Upper lobe of left lung (tissue), 6 donors: ENCODE measurements around the gene HSD17B2. TPM values are rescaled to one million over a fixed set of nuclear protein-coding genes. Genes with fewer than 3 reads are reported as not detected.

Source experiments
- ATAC-seq, 2 donors: fragments of 200-7000 bp; cut with Tn5 transposase; one replicate each; pipeline ENCODE4 v1.9.1; 2022; ENCODE audit warnings: mild to moderate bottlenecking in 2 of 2, moderate library complexity in 2 of 2; ENCODE audit not compliant: low FRiP score in 2 of 2
- DNase-seq, 2 donors: peaks; one replicate each; pipeline ENCODE4 v3.0.0-alpha.2; 2019 to 2020
- H3K27ac ChIP-seq, 4 donors: fragments of 200-600 bp; sonication (generic); one replicate each; pipeline ENCODE4 v1.5.1; 2016 to 2019
- H3K27me3 ChIP-seq, 4 donors: fragments of 200-600 bp; sonication (generic); one replicate each; pipeline ENCODE4 v1.5.1; 2017 to 2019
- H3K36me3 ChIP-seq, 4 donors: fragments of 200-600 bp; sonication (generic); one replicate each; pipeline ENCODE4 v1.5.1; 2016 to 2019
- H3K4me1 ChIP-seq, 4 donors: fragments of 200-600 bp; sonication (generic); one replicate each; pipeline ENCODE4 v1.5.1; 2018 to 2019
- H3K4me3 ChIP-seq, 4 donors: fragments of 200-600 bp; sonication (generic); one replicate each; pipeline ENCODE4 v1.5.1; 2017 to 2019; ENCODE audit warnings: mild to moderate bottlenecking in 2 of 4, moderate library complexity in 1 of 4
- H3K9me3 ChIP-seq, 4 donors: fragments of 200-600 bp; sonication (generic); one replicate each; pipeline ENCODE4 v1.5.1; 2018 to 2019
- CTCF ChIP-seq, 6 experiments: fragments of 450-650 bp in 4 of 6; fragments of 200-600 bp in 2 of 6; sonication (generic) in 2 of 6; IDR thresholded peaks; one replicate each; pipeline ENCODE4 v1.5.1; 2016 to 2019; ENCODE audit warnings: antibody characterized with exemption in 6 of 6
- EP300 ChIP-seq, 4 donors: sonication (generic); formaldehyde crosslinking; IDR thresholded peaks; one replicate each; pipeline ENCODE4 v1.5.1; 2017; ENCODE audit warnings: antibody characterized with exemption in 4 of 4, control low read depth in 2 of 4
- POLR2A ChIP-seq, 4 donors: fragments of 450-650 bp; IDR thresholded peaks; one replicate each; pipeline ENCODE4 v1.5.1; 2016 to 2017; ENCODE audit warnings: antibody characterized with exemption in 4 of 4, mild to moderate bottlenecking in 2 of 4
- POLR2AphosphoS5 ChIP-seq, 2 donors: sonication (generic); formaldehyde crosslinking; IDR thresholded peaks; one replicate each; pipeline ENCODE4 v1.5.1; 2017; ENCODE audit warnings: antibody characterized with exemption in 2 of 2
- WGBS, 2 donors: methylation state at CpG; one replicate each; pipeline ENCODE4 v1.1.5; 2017 to 2018; 5-methylcytosine and 5-hydroxymethylcytosine counted together
- total RNA-seq, 6 donors: library from RNA; depleted of rRNA in 4 of 6; stranded (reverse); fragments of >200 nt in 4 of 6; gene quantifications; one replicate each; pipeline versions ENCODE4 v1.1.0 to v1.2.1, GENCODE V29; 2016 to 2021
- donor health status: DM: no; HTN: no; CAD: no; lungs with moderate emphysema.
- donor health status: DM: no; HTN: yes; CAD: no; lungs with severe emphysema.

Gene HSD17B2
- total RNA-seq, 6 donors from 2014 or later = 0.49 to 2.0 (median 1.4) TPM; not detected in 2

- Histone ChIP-seq H3K36me3 (no peaks in the 10 kb centered on the region), H3K9me3 (peaks cover 0 to 4% (median 1%) of the 10 kb centered on the region in 4 donors), H3K27ac (no peak overlapping the region), H3K4me1 (no peaks in the 10 kb centered on the region), H3K4me3 (no peak overlapping the region), H3K27me3 (no peaks in the 10 kb centered on the region)
- ATAC-seq = no peak
- no peak for DNase-seq
- TF ChIP-seq EP300 (IDR thresholded peaks at IDR 0.05) = no peak
- TF ChIP-seq POLR2AphosphoS5 (IDR thresholded peaks at IDR 0.05) = no peak
- no peak for TF ChIP-seq CTCF (IDR thresholded peaks at IDR 0.05)
- TF ChIP-seq POLR2A (IDR thresholded peaks at IDR 0.05) = no peak
- WGBS, 2 donors = 84 to 88% methylated on average over 1 of the region's 1 CpG
Measured at GRCh38 chr16:82078125-82078524, 43.1 kb downstream of the HSD17B2 start.

- no peak for DNase-seq
- Histone ChIP-seq H3K4me3 (no peak overlapping the region), H3K9me3 (peaks cover 0 to 4% (median 1%) of the 10 kb centered on the region in 4 donors), H3K36me3 (no peaks in the 10 kb centered on the region), H3K27me3 (no peaks in the 10 kb centered on the region), H3K27ac (no peak overlapping the region), H3K4me1 (no peaks in the 10 kb centered on the region)
- 75 to 84% methylated on average over 3 of the region's 3 CpGs for WGBS, 2 donors
- TF ChIP-seq POLR2AphosphoS5 (IDR thresholded peaks at IDR 0.05) (no peak), CTCF (IDR thresholded peaks at IDR 0.05) (no peak), EP300 (IDR thresholded peaks at IDR 0.05) (no peak), POLR2A (IDR thresholded peaks at IDR 0.05) (no peak)
- ATAC-seq = no peak
Measured at GRCh38 chr16:82079892-82080291, 44.8 kb downstream of the HSD17B2 start.

- no peaks in the 10 kb centered on the region for H3K27me3 ChIP-seq
- no peaks in the 10 kb centered on the region for H3K36me3 ChIP-seq
- WGBS, 2 donors = 51 to 62% methylated on average over 3 of the region's 3 CpGs
- peaks cover 0 to 4% (median 1%) of the 10 kb centered on the region in 4 donors for H3K9me3 ChIP-seq
- no peak overlapping the region for H3K27ac ChIP-seq
- no peak for DNase-seq
- no peak for ATAC-seq
- no peaks in the 10 kb centered on the region for H3K4me1 ChIP-seq
- no peak overlapping the region for H3K4me3 ChIP-seq
- TF ChIP-seq EP300 (IDR thresholded peaks at IDR 0.05) (no peak), POLR2AphosphoS5 (IDR thresholded peaks at IDR 0.05) (no peak), CTCF (IDR thresholded peaks at IDR 0.05) (no peak), POLR2A (IDR thresholded peaks at IDR 0.05) (no peak)
Measured at GRCh38 chr16:82081264-82081663, 46.2 kb downstream of the HSD17B2 start.

- ATAC-seq (no peak), DNase-seq (no peak)
- H3K4me1 ChIP-seq = no peaks in the 10 kb centered on the region
- no peak overlapping the region for H3K27ac ChIP-seq
- no peak overlapping the region for H3K4me3 ChIP-seq
- 82 to 88% methylated on average over 1 of the region's 1 CpG for whole genome bisulfite sequencing, 2 donors
- H3K27me3 ChIP-seq = no peaks in the 10 kb centered on the region
- no peaks in the 10 kb centered on the region for H3K36me3 ChIP-seq
- peaks cover 0 to 3% (median 0%) of the 10 kb centered on the region in 4 donors for H3K9me3 ChIP-seq
- TF ChIP-seq CTCF (IDR thresholded peaks at IDR 0.05) = no peak
- TF ChIP-seq POLR2AphosphoS5 (IDR thresholded peaks at IDR 0.05) = no peak
- no peak for TF ChIP-seq EP300 (IDR thresholded peaks at IDR 0.05)
- TF ChIP-seq POLR2A (IDR thresholded peaks at IDR 0.05) = no peak
Measured at GRCh38 chr16:82082097-82082496, 47.0 kb downstream of the HSD17B2 start.

- Histone ChIP-seq H3K27ac (no peak overlapping the region), H3K4me1 (no peaks in the 10 kb centered on the region), H3K9me3 (no peaks in the 10 kb centered on the region), H3K27me3 (no peaks in the 10 kb centered on the region), H3K36me3 (no peaks in the 10 kb centered on the region), H3K4me3 (no peak overlapping the region)
- ATAC-seq (no peak), DNase-seq (no peak)
- WGBS, 2 donors = 78 to 86% methylated on average over 2 of the region's 2 CpGs
- TF ChIP-seq POLR2A (IDR thresholded peaks at IDR 0.05) = no peak
- no peak for TF ChIP-seq EP300 (IDR thresholded peaks at IDR 0.05)
- TF ChIP-seq POLR2AphosphoS5 (IDR thresholded peaks at IDR 0.05) = no peak
- TF ChIP-seq CTCF (IDR thresholded peaks at IDR 0.05) = no peak
Measured at GRCh38 chr16:82082543-82083244, 47.6 kb downstream of the HSD17B2 start.
